Measurements from ENCODE around the gene TACR1. TPM values are rescaled to one million over a fixed set of nuclear protein-coding genes. Genes with fewer than 3 reads are reported as not detected.
"Not testable (repeated sequence)": the region's sequence is repeated elsewhere in the genome, so short reads cannot be mapped to it uniquely, and the experiment has no call there.

Gene TACR1
- total RNA-seq, result not detected in 2 replicates

- H3K4me3 ChIP-seq (ENCODE audit: low read depth, low read length), result peak within 1 kb of the TSS; percentile 38
Measured at GRCh38 chr2:75199428-75200011, at the start of gene TACR1. TSS of gene TACR1 (minus strand) at chr2:75199520. CDS start at chr2:75198934, 586 bp downstream.

GRCh38 chr2:75248581-75248980, 49.3 kb upstream of the TACR1 start:
- DNase-seq (ENCODE audit: low read depth); H3K4me3 ChIP-seq (ENCODE audit: low read depth, low read length): not testable (repeated sequence)

More at GRCh38 chr2:75199428-75200011, at the start of gene TACR1:
- DNase-seq (ENCODE audit: low read depth), result no peak
- TF ChIP-seq CTCF (conservative IDR thresholded peaks at IDR 0.05; ENCODE audit: low read depth, low read length), result peak; percentile 57

- no peak for DNase-seq (ENCODE audit: low read depth)
- TF ChIP-seq CTCF (conservative IDR thresholded peaks at IDR 0.05; ENCODE audit: low read depth, low read length), result no peak
- H3K4me3 ChIP-seq (ENCODE audit: low read depth, low read length), result no peak overlapping the region
Measured at GRCh38 chr2:75246441-75247167, 47.3 kb upstream of the TACR1 start.

- no peak overlapping the region for H3K4me3 ChIP-seq (ENCODE audit: low read depth, low read length)
- TF ChIP-seq CTCF (conservative IDR thresholded peaks at IDR 0.05; ENCODE audit: low read depth, low read length), result no peak
- no peak for DNase-seq (ENCODE audit: low read depth)
Measured at GRCh38 chr2:75243219-75243618, 43.9 kb upstream of the TACR1 start.

GRCh38 chr2:75241696-75242095, 42.4 kb upstream of the TACR1 start:
- no peak for DNase-seq (ENCODE audit: low read depth)
- H3K4me3 ChIP-seq (ENCODE audit: low read depth, low read length), result no peak overlapping the region
- TF ChIP-seq CTCF (conservative IDR thresholded peaks at IDR 0.05; ENCODE audit: low read depth, low read length), result peak; percentile 47

- no peak for DNase-seq (ENCODE audit: low read depth)
- no peak for TF ChIP-seq CTCF (conservative IDR thresholded peaks at IDR 0.05; ENCODE audit: low read depth, low read length)
- H3K4me3 ChIP-seq (ENCODE audit: low read depth, low read length), result no peak overlapping the region
Measured at GRCh38 chr2:75238670-75239330, 39.5 kb upstream of the TACR1 start.

GRCh38 chr2:75237296-75237695, 38.0 kb upstream of the TACR1 start:
- no peak for DNase-seq (ENCODE audit: low read depth)
- no peak overlapping the region for H3K4me3 ChIP-seq (ENCODE audit: low read depth, low read length)
- no peak for TF ChIP-seq CTCF (conservative IDR thresholded peaks at IDR 0.05; ENCODE audit: low read depth, low read length)
